ENCODE data around the gene GET4. TPM values are rescaled to one million over a fixed set of nuclear protein-coding genes. Genes with fewer than 3 reads are reported as not detected.

The GET4 gene
- total RNA-seq, 1 donor from 2014 or later: 4.2 TPM

GRCh38 chr7:885893-886625 is 9.7 kb downstream of the GET4 start:
- Histone ChIP-seq H3K9me3 (no peaks in the 10 kb centered on the region), H3K27me3 (no peaks in the 10 kb centered on the region), H3K36me3 (peaks cover 40 to 45% of the 10 kb centered on the region in 2 donors), H3K27ac (no peak overlapping the region), H3K4me1 (peaks cover 0 to 9% of the 10 kb centered on the region in 2 donors), H3K4me3 (no peak overlapping the region)
- no peak for TF ChIP-seq CTCF (IDR thresholded peaks at IDR 0.05)
- DNase-seq (ENCODE audit: low spot score in 2 of 2): no peak
- intact Hi-C loops (cut with DNase I): no loop called here

- no peak for TF ChIP-seq CTCF (IDR thresholded peaks at IDR 0.05)
- no peak overlapping the region for H3K4me3 ChIP-seq
- intact Hi-C loops (cut with DNase I): no loop called here
- peaks cover 0 to 9% of the 10 kb centered on the region in 2 donors for H3K4me1 ChIP-seq
- peaks cover 48 to 53% of the 10 kb centered on the region in 2 donors for H3K36me3 ChIP-seq
- H3K27me3 ChIP-seq: no peaks in the 10 kb centered on the region
- no peak for DNase-seq (ENCODE audit: low spot score in 2 of 2)
- H3K27ac ChIP-seq: no peak overlapping the region
- H3K9me3 ChIP-seq: no peaks in the 10 kb centered on the region
Measured at GRCh38 chr7:886626-887487, 10.5 kb downstream of the GET4 start.

GRCh38 chr7:887488-887820 is 11.1 kb downstream of the GET4 start:
- Histone ChIP-seq H3K27ac (no peak overlapping the region), H3K36me3 (peaks cover 54 to 59% of the 10 kb centered on the region in 2 donors), H3K27me3 (no peaks in the 10 kb centered on the region), H3K4me3 (no peak overlapping the region), H3K4me1 (peaks cover 0 to 9% of the 10 kb centered on the region in 2 donors), H3K9me3 (no peaks in the 10 kb centered on the region)
- intact Hi-C loops (cut with DNase I): no loop called here
- TF ChIP-seq CTCF (IDR thresholded peaks at IDR 0.05): no peak
- DNase-seq (ENCODE audit: low spot score in 2 of 2): no peak

- Histone ChIP-seq H3K9me3 (no peaks in the 10 kb centered on the region), H3K4me3 (no peak overlapping the region), H3K27ac (no peak overlapping the region), H3K27me3 (no peaks in the 10 kb centered on the region), H3K36me3 (peaks cover 60 to 62% of the 10 kb centered on the region in 2 donors), H3K4me1 (peaks cover 0 to 9% of the 10 kb centered on the region in 2 donors)
- intact Hi-C loops (cut with DNase I): no loop called here
- DNase-seq (ENCODE audit: low spot score in 2 of 2): no peak
- no peak for TF ChIP-seq CTCF (IDR thresholded peaks at IDR 0.05)
Measured at GRCh38 chr7:888081-889024, 12.0 kb downstream of the GET4 start.

- H3K36me3 ChIP-seq: peaks cover 63 to 68% of the 10 kb centered on the region in 2 donors
- H3K9me3 ChIP-seq: no peaks in the 10 kb centered on the region
- H3K27ac ChIP-seq: no peak overlapping the region
- H3K27me3 ChIP-seq: no peaks in the 10 kb centered on the region
- no peak for DNase-seq (ENCODE audit: low spot score in 2 of 2)
- no peak for TF ChIP-seq CTCF (IDR thresholded peaks at IDR 0.05)
- peaks cover 0 to 4% of the 10 kb centered on the region in 2 donors for H3K4me1 ChIP-seq
- intact Hi-C loops (cut with DNase I): no loop called here
- H3K4me3 ChIP-seq: no peak overlapping the region
Measured at GRCh38 chr7:889025-889390, 12.7 kb downstream of the GET4 start.
